Head of caudate nucleus (tissue), 42 donors: Measurements from ENCODE around the gene PRUNE1.
A peak's percentile ranks its signal among the peaks of the same experiment; 100 is the strongest.

ENCODE experiments used
- DNase-seq, 42 donors: peaks; one replicate each; pipeline versions ENCODE4 v3.0.0 to v3.0.0-alpha.2; 2020 to 2021; ENCODE audit warnings: mixed read lengths in 7 of 42
- intact Hi-C: fragments of 100-400 bp; cut with DNase I; formaldehyde crosslinking; loops from one replicate; pipeline ENCODE4 v1.15.0; 2022

The PRUNE1 gene

DNA sequence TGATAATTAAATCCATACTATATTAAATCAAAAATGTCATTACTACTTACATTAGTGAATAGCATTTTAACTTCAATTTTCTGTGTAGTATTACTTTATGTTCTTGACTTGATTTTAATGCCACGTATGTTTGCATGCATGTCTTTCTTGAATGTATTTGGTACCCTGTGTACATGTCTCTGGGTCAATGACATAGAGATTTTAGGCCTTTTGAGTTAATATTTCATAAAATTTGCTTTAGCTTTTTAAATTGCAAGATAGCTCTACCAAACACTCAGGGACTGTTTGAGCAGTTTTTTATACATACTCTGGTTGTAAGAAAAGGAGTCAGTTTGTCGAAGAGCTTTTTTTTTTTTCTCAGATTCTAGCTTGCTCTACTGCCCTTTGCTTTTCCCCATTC lies 53.5 kb downstream of the PRUNE1 start:
- intact Hi-C loops: no loop called here
- DNase-seq: no peak

- intact Hi-C loops: no loop called here
- DNase-seq: peak in 28 of 42 donors; percentile 16 to 70 (median 52)
These were observed 54.6 kb downstream of the PRUNE1 start for GRCh38 chr1:151062741-151063371.

- no peak for DNase-seq
- intact Hi-C loops: no loop called here
These were observed 56.9 kb downstream of the PRUNE1 start for GRCh38 chr1:151065089-151065645.

- DNase-seq: peak in 1 of 42 donors; percentile 19
- intact Hi-C loops: no loop called here
These were observed 58.9 kb downstream of the PRUNE1 start for GRCh38 chr1:151067185-151067584.

DNA sequence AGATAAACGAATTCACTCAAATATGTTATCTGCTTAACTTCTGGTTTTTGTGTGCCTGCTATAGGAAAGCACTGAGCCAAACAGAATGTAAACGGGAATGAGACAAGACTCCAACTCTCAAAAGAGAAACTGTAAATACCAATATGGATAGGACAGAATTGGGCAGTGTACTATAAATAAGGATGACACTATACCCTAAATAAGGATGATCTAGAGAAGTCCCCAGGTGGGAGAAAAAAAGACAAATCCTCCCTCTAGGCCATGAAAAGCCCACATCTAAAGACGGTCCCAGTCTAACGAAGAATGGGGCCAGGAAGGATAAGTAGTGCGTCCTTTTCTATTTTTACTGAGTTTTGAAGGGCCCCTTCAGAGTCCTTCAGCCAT lies 60.8 kb downstream of the PRUNE1 start:
- DNase-seq: no peak
- intact Hi-C loops: no loop called here

DNA sequence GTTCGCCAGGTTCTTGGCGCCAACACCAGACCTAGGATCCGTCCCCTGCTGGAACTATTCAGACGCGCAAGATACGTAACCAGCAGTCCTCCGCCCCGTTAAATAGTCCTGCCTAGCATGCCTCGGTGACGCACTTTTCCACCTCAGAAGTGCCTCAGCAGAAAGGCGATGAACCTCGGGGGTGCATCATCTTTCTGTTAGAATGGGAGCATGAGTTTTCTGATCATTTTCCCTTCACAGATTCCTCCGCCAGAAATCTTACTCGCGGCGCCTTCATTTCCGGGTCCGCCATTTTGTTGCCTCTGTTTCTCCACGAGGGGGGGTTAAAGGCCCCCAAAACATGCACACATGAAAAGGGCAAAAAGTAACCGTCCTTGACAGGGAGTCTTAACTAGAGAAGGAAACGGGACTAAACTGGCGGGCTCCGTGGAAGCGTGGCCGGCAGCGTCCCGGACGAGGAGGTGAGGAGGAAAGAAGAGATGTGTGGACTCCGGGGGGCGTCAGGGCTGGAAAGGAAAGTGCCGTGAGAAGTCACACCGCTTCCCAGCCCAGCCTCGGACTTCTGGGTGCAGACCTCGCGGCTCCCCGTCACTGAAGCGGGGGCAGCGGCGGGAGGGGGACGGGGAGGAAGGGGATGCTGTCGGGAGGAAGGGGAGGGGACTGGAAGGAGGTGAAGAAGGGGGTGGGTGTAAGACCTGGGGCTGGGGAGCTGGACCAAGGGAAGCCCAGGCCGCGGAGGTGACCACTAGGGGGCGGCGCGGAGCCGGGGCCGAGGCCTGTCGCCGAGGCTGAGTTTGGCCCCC lies 62.4 kb downstream of the PRUNE1 start, which contains the start of gene GABPB2:
Gene GABPB2, plus strand, starts transcription at position 288 of the 803 bp plus-strand sequence. CDS start 17,429 bp downstream, outside the sequence.
- intact Hi-C loops: no loop called here
- peak; percentile 81 to 98 (median 92) for DNase-seq

DNA sequence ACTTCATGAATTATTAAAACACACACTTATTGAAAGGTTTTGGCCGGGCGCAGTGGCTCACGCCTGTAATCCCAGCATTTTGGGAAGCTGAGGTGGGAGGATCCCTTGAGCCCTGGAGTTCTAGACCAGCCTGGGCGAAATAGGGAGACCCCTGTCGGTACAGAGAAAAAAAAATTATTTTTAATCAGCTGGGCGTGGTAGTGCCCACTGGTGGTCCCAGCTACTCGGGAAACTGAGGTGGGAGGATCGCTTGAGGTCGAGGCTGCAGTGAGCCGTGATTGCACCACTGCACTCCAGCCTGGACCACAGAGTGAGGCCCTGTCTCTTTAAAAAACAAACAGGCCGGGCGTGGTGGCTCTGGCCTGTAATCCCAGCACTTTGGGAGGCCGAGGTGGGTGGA lies 64.0 kb downstream of the PRUNE1 start:
- DNase-seq: peak in 2 of 42 donors; percentile 21 to 30
- intact Hi-C loops: no loop called here
